HFF-Myc (cell line): ENCODE results near the gene STAP2.
"Not testable (repeated sequence)": the region's sequence is repeated elsewhere in the genome, so short reads cannot be mapped to it uniquely, and the experiment has no call there.

Experiments
- DNase-seq: peaks from one replicate; pipeline ENCODE4 v3.0.0-alpha.2; 2011; ENCODE audit warnings: low read depth; ENCODE audit errors: extremely low read depth
- H3K4me3 ChIP-seq: replicated peaks from 2 replicates; pipeline ENCODE4 v1.5.1; 2011; ENCODE audit warnings: low read depth, mild to moderate bottlenecking, control low read depth, low read length
- CTCF ChIP-seq: IDR thresholded peaks from 2 replicates; pipeline ENCODE4 v1.5.1; 2012; ENCODE audit warnings: mild to moderate bottlenecking, low read depth, low read length, control low read depth; ENCODE audit errors: missing control alignments

The STAP2 gene

DNA sequence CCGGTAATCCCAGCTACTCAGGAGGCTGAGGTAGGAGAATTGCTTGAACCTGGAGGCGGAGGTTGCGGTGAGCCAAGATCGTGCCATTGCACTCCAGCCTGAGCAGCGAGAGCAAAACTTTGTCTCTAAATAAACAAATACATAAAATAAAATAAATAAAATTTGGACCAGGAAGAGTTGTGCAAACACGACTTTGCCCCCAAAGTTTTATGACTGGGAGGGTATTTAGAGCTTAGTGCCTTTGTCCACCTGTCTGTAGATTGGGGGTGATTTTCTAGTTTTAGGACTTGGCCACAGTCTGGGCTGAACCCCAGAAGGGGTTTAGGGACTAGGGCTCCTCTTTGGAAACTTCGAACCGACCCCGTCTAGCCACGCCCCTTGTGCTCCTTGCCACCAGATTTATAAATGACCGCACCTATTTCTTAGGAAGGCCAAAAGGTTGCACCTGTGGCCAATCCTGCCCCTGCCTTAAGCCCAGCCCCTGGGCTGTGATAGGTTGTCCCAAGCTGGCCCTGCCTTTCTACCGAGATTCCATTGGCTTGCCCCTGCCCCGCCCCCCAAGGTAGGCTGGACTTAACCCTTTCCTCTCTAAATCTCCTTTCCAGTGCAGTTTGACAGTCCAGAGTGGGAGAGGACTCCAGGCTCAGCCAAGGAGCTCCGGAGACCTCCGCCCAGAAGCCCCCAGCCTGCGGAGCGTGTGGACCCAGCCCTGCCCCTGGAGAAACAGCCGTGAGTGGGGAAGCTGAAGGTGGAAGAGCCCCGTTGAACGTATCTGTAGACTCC is 54.3 kb downstream of the STAP2 start:
- no peak for DNase-seq
- no peak overlapping the region for H3K4me3 ChIP-seq

GRCh38 chr19:4279530-4280422 is 58.9 kb downstream of the STAP2 start:
- TF ChIP-seq CTCF, result no peak
- DNase-seq, result no peak
- no peak overlapping the region for H3K4me3 ChIP-seq

More for the DNA sequence above, 54.3 kb downstream of the STAP2 start:
- no peak for TF ChIP-seq CTCF

- H3K4me3 ChIP-seq, result no peak overlapping the region
- DNase-seq, result no peak
These were observed 59.4 kb downstream of the STAP2 start for GRCh38 chr19:4279267-4279529.

GRCh38 chr19:4278419-4279266 is 60.0 kb downstream of the STAP2 start, which contains the start of gene SHD:
TSS of gene SHD (plus strand) at chr19:4279266. CDS start at chr19:4280064, 798 bp downstream.
- no peak for TF ChIP-seq CTCF
- H3K4me3 ChIP-seq, result no peak within 1 kb of the TSS
- DNase-seq, result no peak

More at GRCh38 chr19:4279267-4279529, 59.4 kb downstream of the STAP2 start:
- no peak for TF ChIP-seq CTCF

GRCh38 chr19:4278010-4278409 is 60.6 kb downstream of the STAP2 start:
- no peak for TF ChIP-seq CTCF
- DNase-seq, result no peak
- no peak overlapping the region for H3K4me3 ChIP-seq

DNA sequence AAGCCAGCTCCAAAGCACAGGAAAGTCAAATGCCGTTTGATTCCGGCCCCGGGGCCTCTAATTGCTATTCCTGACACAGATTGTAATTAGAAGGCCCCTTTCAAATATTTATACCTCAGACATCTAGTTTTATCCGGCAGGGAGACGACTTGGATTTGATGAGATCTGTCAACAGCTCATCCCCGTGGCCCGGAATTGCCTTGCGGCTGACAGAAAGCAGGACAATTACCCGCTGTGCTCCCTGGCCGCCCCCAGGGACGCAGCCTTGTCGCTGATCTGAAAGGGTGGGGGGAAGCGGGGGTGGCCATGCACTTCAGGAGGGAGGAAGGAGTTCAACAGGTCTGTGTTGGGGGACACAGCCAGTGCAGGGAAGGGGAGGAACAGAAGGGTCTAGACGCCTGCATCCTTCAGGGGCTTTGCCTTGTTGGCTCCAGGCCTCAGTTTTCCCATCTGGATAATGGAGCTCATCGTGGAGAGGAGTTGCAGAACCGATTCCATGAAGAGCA is 61.4 kb downstream of the STAP2 start:
- no peak for DNase-seq

GRCh38 chr19:4274321-4274686 is 64.3 kb downstream of the STAP2 start:
- not testable (repeated sequence) for DNase-seq

More for the DNA sequence above, 61.4 kb downstream of the STAP2 start:
- H3K4me3 ChIP-seq, result no peak overlapping the region
- no peak for TF ChIP-seq CTCF

More at GRCh38 chr19:4274321-4274686, 64.3 kb downstream of the STAP2 start:
- not testable (repeated sequence) for H3K4me3 ChIP-seq
